HepG2 (cell line): ENCODE results near the gene TFEB. TPM values are rescaled to one million over a fixed set of nuclear protein-coding genes. Genes with fewer than 3 reads are reported as not detected.

Experiments
- ATAC-seq: fragments of 200-7000 bp; cut with Tn5 transposase; 3 replicates; pipeline ENCODE4 v1.9.1; 2020; ENCODE audit warnings: mild to moderate bottlenecking, moderate library complexity
- BruUV-seq: library from RNA; stranded (reverse); fragments of 400-500 nt; replicated peaks from 2 replicates; lab custom pipeline; 2021; lab: Mats Ljungman, UMichigan
- CTCF ChIA-PET: fragments of 300-600 bp; formaldehyde crosslinking; extraction: SDS; loops from one replicate; lab custom pipeline; 2021; ENCODE audit warnings: low total read pairs, inconsistent platforms, low intra/inter-chr PET ratio; lab: Yijun Ruan, JAX
- POLR2A ChIA-PET: fragments of 350-600 bp; sonication (Branson Sonifier 250); formaldehyde crosslinking; loops from one replicate; lab custom pipeline; 2020; ENCODE audit warnings: antibody characterized with exemption, inconsistent platforms; lab: Yijun Ruan, JAX
- DNase-seq: peaks from one replicate; pipeline ENCODE4 v3.0.0-alpha.2; 2015; ENCODE audit warnings: low spot score
- FAIRE-seq: peaks from 3 replicates; lab custom pipeline; 2011; peaks lifted over from hg19 to GRCh38; lab: Jason Lieb, UNC
- H2AFZ ChIP-seq: one replicate; pipeline ENCODE4 v1.6.1; 2011; ENCODE audit warnings: low read length, inconsistent platforms
- H3K27ac ChIP-seq: fragments of 300-600 bp; 3 replicates; pipeline ENCODE4 v1.8.0; 2011; ENCODE audit warnings: mixed run types, mild to moderate bottlenecking, mixed read lengths, low read length, inconsistent platforms; ENCODE audit not compliant: insufficient read depth; ENCODE audit errors: extremely low read length
- H3K27me3 ChIP-seq, 2 experiments: fragments of 200-600 bp in 1 of 2; 2 replicates in 1 of 2; 3 replicates in 1 of 2; pipeline versions ENCODE4 v1.6.0 to v1.8.0; 2011; ENCODE audit warnings: low read length in 2 of 2, mild to moderate bottlenecking in 2 of 2, moderate library complexity in 2 of 2, inconsistent platforms in 1 of 2; ENCODE audit not compliant: insufficient read depth in 2 of 2, control insufficient read depth in 1 of 2
- H3K36me3 ChIP-seq, 2 experiments: fragments of 200-600 bp in 1 of 2; replicated peaks in 1 of 2; 2 replicates in 1 of 2; 3 replicates in 1 of 2; pipeline versions ENCODE4 v1.5.1 to v1.8.0; 2011; ENCODE audit warnings: low read length in 2 of 2, inconsistent platforms in 1 of 2; ENCODE audit not compliant: insufficient read depth in 2 of 2, control insufficient read depth in 1 of 2
- H3K4me1 ChIP-seq: 2 replicates; pipeline ENCODE4 v1.5.1; 2012; ENCODE audit warnings: low read length, inconsistent platforms; ENCODE audit not compliant: insufficient read depth
- H3K4me2 ChIP-seq: 2 replicates; pipeline ENCODE4 v1.6.0; 2011; ENCODE audit warnings: low read depth, low read length, inconsistent platforms
- H3K4me3 ChIP-seq, 3 experiments: fragments of 200-600 bp in 1 of 3; sonication (generic), shearing (Covaris generic) in 1 of 3; replicated peaks in 1 of 3; 2 replicates each; pipeline ENCODE4 v1.5.1; 2011 to 2016; ENCODE audit warnings: low read length in 3 of 3, inconsistent platforms in 2 of 3, low read depth in 2 of 3, mild to moderate bottlenecking in 2 of 3, control low read depth in 1 of 3, mixed read lengths in 1 of 3; ENCODE audit not compliant: insufficient read depth in 1 of 3
- H3K79me2 ChIP-seq: one replicate; pipeline ENCODE4 v1.6.1; 2011; ENCODE audit warnings: low read length, inconsistent platforms; ENCODE audit not compliant: insufficient read depth
- H3K9ac ChIP-seq: 2 replicates; pipeline ENCODE4 v1.6.0; 2011; ENCODE audit warnings: mild to moderate bottlenecking, low read depth, low read length, inconsistent platforms; ENCODE audit not compliant: insufficient read depth
- H3K9me3 ChIP-seq: 2 replicates; pipeline ENCODE4 v1.5.1; 2012; ENCODE audit warnings: mild to moderate bottlenecking, low read length
- H4K20me1 ChIP-seq: 2 replicates; pipeline ENCODE4 v1.6.0; 2011; ENCODE audit warnings: inconsistent platforms, mild to moderate bottlenecking, low read length, moderate library complexity; ENCODE audit not compliant: insufficient read depth
- CCAR2 ChIP-seq: fragments of 200-400 bp; formaldehyde crosslinking; optimal IDR thresholded peaks from 2 replicates; pipeline ENCODE3; 2018; ENCODE audit warnings: low read depth, mild to moderate bottlenecking, low read length, moderate library complexity
- MBNL3 ChIP-seq: fragments of 250-450 bp; sonication (Bioruptor Pico); conservative IDR thresholded peaks from 2 replicates; pipeline ENCODE4 v1.8.0; 2022; ENCODE audit warnings: mild to moderate bottlenecking, inconsistent platforms
- SNAI1 ChIP-seq: sonication (generic); formaldehyde crosslinking; IDR thresholded peaks from 2 replicates; pipeline ENCODE4 v1.5.0; 2020; ENCODE audit warnings: mild to moderate bottlenecking, missing genetic modification reagents, borderline replicate concordance
- ZNF484 ChIP-seq: sonication (generic); formaldehyde crosslinking; IDR thresholded peaks from 2 replicates; pipeline ENCODE4 v1.5.1; 2020; ENCODE audit warnings: mild to moderate bottlenecking, low read depth, missing genetic modification reagents, borderline replicate concordance
- ZNF572 ChIP-seq: sonication (generic); formaldehyde crosslinking; IDR thresholded peaks from 2 replicates; pipeline ENCODE4 v1.5.1; 2020; ENCODE audit warnings: mild to moderate bottlenecking, missing genetic modification reagents
- WGBS: methylation state at CpG from one replicate; pipeline ENCODE4 v1.1.6; 2017; ENCODE audit warnings: low lambda C conversion rate; 5-methylcytosine and 5-hydroxymethylcytosine counted together
- in situ Hi-C: cut with HindIII; loops from 2 replicates; pipeline ENCODE4 v1.10.0; 2017; ENCODE audit warnings: low pct_unique_long_range_greater_than_20kb; ENCODE audit not compliant: extremely low pct_ligation_motif_present
- intact Hi-C: fragments of 100-400 bp; cut with micrococcal nuclease; formaldehyde crosslinking; loops from one replicate; pipeline ENCODE4 v1.10.0; 2022; ENCODE audit not compliant: unreplicated experiment
- polyA plus RNA-seq, 8 experiments: library from polyadenylated mRNA; depleted of rRNA in 3 of 8; stranded (reverse) in 7 of 8; unstranded in 1 of 8; fragments of >200 nt; fragmentation: Illumina TruSeq in 4 of 8; extraction: Trizol in 4 of 8; gene quantifications; 2 replicates each; pipeline versions ENCODE4 v1.2.1 to v1.2.3, GENCODE V29; 2011 to 2016; ENCODE audit warnings: low read depth in 4 of 8, missing spikeins in 1 of 8, mixed read lengths in 1 of 8; ENCODE audit not compliant: insufficient read depth in 1 of 8
- total RNA-seq, 5 experiments: library from RNA; depleted of rRNA; stranded (reverse); fragments of >200 nt; fragmentation: Illumina TruSeq; extraction: Trizol; gene quantifications; 2 replicates each; pipeline ENCODE4 v1.2.3, GENCODE V29; 2016; ENCODE audit warnings: low read depth in 1 of 5
- TF ChIP-seq, protein P1 (sequence below): sonication (generic); formaldehyde crosslinking; IDR thresholded peaks from 2 replicates; pipeline ENCODE4 v1.8.0; 2022; ENCODE audit warnings: mild to moderate bottlenecking, missing genetic modification reagents, borderline replicate concordance
- TF ChIP-seq, protein P2 (sequence below): IDR thresholded peaks from 2 replicates; pipeline ENCODE4 v1.6.1; 2016; ENCODE audit warnings: low read depth, missing genetic modification reagents, missing compliant biosample characterization
- TF ChIP-seq, protein P3 (sequence below), 2 experiments: sonication (generic) in 1 of 2; formaldehyde crosslinking in 1 of 2; IDR thresholded peaks; 2 replicates each; pipeline versions ENCODE4 v1.5.1 to v1.6.1; 2011 to 2020; ENCODE audit warnings: borderline replicate concordance in 1 of 2, low read depth in 1 of 2, low read length in 1 of 2, mild to moderate bottlenecking in 1 of 2, missing genetic modification reagents in 1 of 2, moderate library complexity in 1 of 2

TFEB gene
- total and polyA plus RNA-seq, 2 of the 13 experiments (the other 11 are each of a cell fraction or from before 2014, with no cell fraction given): 13.3 to 18.7 TPM

DNA sequence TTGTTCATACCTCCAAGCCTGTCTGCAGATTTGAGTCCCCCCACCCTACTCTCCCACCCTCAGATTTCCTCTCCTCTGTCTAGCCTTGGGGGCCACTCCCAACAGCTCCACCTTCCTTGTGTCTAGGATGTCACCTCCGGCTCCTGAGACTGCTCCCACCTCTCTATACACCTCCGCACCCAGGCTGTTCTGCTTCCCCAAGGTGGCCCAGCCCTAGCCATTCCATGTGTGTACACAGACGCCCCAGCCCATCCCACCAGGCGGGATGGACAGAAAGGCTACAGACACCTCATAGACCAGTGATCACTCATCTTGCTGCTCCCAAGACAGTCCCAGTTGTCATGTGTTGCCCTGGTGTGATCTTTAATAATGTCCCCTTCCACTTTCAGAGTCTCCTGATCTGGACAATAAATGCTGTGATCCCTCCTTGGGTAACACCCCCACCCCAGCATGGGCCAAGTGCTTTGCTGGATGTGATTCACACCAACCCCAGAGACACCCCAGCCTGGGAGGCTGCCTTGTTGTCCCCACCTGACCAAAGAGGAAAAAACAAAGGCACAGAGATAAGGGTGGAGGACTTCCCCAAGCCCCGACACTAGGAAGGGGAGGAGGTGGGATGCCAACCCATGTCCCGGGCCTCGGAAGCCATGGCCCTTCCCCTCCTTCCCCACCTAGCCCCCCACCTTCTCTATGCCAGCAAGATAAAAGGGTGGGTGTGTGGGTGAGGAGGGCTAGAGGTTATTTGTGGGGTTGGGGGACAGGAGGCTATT is 61.0 kb downstream of the TFEB start:
- BruUV-seq: no TSS peak
- Histone ChIP-seq H3K4me1 (peaks cover 9% of the 10 kb centered on the region), H3K27me3 (peaks cover 8 to 72% of the 10 kb centered on the region in 2 experiments), H3K9me3 (no peaks in the 10 kb centered on the region), H3K36me3 (no peaks in the 10 kb centered on the region), H3K27ac (no peak overlapping the region), H3K4me3 (no peak overlapping the region), H3K79me2 (no peaks in the 10 kb centered on the region), H3K4me2 (no peak overlapping the region), H3K9ac (no peak overlapping the region), H2AFZ (no peak overlapping the region), H4K20me1 (no peaks in the 10 kb centered on the region)
- 19% methylated on average over 7 of the region's 7 CpGs for WGBS
- intact Hi-C loops (no loop called here), in situ Hi-C loops (no loop called here)
- FAIRE-seq: no peak
- ChIA-PET CTCF (no interaction called here), POLR2A (no interaction called here)
- DNase-seq: no peak
- ATAC-seq: no peak
- TF ChIP-seq CCAR2 (no peak), MBNL3 (CRISPR knock-in tag) (no peak), ZNF572 (CRISPR knock-in tag) (no peak), SNAI1 (CRISPR knock-in tag) (no peak), ZNF484 (CRISPR knock-in tag) (no peak)
- TF ChIP-seq, protein P1, sequence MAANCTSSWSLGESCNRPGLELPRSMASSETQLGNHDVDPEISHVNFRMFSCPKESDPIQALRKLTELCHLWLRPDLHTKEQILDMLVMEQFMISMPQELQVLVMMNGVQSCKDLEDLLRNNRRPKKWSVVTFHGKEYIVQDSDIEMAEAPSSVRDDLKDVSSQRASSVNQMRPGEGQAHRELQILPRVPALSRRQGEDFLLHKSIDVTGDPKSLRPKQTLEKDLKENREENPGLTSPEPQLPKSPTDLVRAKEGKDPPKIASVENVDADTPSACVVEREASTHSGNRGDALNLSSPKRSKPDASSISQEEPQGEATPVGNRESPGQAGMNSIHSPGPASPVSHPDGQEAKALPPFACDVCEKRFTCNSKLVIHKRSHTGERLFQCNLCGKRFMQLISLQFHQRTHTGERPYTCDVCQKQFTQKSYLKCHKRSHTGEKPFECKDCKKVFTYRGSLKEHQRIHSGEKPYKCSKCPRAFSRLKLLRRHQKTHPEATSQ (CRISPR knock-in tag): no peak
- TF ChIP-seq, protein P2, sequence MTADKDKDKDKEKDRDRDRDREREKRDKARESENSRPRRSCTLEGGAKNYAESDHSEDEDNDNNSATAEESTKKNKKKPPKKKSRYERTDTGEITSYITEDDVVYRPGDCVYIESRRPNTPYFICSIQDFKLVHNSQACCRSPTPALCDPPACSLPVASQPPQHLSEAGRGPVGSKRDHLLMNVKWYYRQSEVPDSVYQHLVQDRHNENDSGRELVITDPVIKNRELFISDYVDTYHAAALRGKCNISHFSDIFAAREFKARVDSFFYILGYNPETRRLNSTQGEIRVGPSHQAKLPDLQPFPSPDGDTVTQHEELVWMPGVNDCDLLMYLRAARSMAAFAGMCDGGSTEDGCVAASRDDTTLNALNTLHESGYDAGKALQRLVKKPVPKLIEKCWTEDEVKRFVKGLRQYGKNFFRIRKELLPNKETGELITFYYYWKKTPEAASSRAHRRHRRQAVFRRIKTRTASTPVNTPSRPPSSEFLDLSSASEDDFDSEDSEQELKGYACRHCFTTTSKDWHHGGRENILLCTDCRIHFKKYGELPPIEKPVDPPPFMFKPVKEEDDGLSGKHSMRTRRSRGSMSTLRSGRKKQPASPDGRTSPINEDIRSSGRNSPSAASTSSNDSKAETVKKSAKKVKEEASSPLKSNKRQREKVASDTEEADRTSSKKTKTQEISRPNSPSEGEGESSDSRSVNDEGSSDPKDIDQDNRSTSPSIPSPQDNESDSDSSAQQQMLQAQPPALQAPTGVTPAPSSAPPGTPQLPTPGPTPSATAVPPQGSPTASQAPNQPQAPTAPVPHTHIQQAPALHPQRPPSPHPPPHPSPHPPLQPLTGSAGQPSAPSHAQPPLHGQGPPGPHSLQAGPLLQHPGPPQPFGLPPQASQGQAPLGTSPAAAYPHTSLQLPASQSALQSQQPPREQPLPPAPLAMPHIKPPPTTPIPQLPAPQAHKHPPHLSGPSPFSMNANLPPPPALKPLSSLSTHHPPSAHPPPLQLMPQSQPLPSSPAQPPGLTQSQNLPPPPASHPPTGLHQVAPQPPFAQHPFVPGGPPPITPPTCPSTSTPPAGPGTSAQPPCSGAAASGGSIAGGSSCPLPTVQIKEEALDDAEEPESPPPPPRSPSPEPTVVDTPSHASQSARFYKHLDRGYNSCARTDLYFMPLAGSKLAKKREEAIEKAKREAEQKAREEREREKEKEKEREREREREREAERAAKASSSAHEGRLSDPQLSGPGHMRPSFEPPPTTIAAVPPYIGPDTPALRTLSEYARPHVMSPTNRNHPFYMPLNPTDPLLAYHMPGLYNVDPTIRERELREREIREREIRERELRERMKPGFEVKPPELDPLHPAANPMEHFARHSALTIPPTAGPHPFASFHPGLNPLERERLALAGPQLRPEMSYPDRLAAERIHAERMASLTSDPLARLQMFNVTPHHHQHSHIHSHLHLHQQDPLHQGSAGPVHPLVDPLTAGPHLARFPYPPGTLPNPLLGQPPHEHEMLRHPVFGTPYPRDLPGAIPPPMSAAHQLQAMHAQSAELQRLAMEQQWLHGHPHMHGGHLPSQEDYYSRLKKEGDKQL (CRISPR knock-in tag): no peak
- TF ChIP-seq, protein P3, sequence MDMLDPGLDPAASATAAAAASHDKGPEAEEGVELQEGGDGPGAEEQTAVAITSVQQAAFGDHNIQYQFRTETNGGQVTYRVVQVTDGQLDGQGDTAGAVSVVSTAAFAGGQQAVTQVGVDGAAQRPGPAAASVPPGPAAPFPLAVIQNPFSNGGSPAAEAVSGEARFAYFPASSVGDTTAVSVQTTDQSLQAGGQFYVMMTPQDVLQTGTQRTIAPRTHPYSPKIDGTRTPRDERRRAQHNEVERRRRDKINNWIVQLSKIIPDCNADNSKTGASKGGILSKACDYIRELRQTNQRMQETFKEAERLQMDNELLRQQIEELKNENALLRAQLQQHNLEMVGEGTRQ (IDR thresholded peaks at IDR 0.05; ENCODE audit: low read depth, low read length): no peak
- TF ChIP-seq, protein P3 (CRISPR knock-in tag; IDR thresholded peaks at IDR 0.05; ENCODE audit: borderline replicate concordance): no peak
